Upper lobe of left lung (tissue), 4 donors: ENCODE data around the gene ZNF365.

ENCODE experiments used
- EP300 ChIP-seq, 4 donors: sonication (generic); formaldehyde crosslinking; IDR thresholded peaks; one replicate each; pipeline ENCODE4 v1.5.1; 2017; ENCODE audit warnings: antibody characterized with exemption in 4 of 4, control low read depth in 2 of 4
- POLR2A ChIP-seq, 4 donors: fragments of 450-650 bp; IDR thresholded peaks; one replicate each; pipeline ENCODE4 v1.5.1; 2016 to 2017; ENCODE audit warnings: antibody characterized with exemption in 4 of 4, mild to moderate bottlenecking in 2 of 4
- POLR2AphosphoS5 ChIP-seq, 2 donors: sonication (generic); formaldehyde crosslinking; IDR thresholded peaks; one replicate each; pipeline ENCODE4 v1.5.1; 2017; ENCODE audit warnings: antibody characterized with exemption in 2 of 2
- TF ChIP-seq, protein P1 (sequence below), 6 experiments: fragments of 450-650 bp in 4 of 6; fragments of 200-600 bp in 2 of 6; sonication (generic) in 2 of 6; IDR thresholded peaks; one replicate each; pipeline ENCODE4 v1.5.1; 2016 to 2019; ENCODE audit warnings: antibody characterized with exemption in 6 of 6

DNA sequence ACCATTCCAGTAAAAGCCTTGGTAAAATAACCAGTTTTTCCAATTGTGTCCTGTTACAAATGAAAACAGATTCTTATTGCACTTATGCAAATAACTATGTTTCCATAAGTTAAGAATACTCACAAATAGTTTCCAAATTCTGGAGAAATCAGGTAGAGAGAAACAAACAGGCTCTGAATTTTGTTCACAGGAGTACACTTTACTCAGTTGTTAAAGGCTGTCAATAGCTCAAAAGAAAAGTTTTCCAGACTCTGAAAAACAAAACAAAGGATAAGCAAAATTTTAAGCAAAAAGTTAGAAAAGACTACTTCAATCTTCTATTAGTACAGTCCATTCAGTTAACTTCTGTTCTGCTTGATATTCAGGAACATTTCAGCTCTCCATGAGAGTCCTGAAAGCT, 32.8 kb upstream of the ZNF365 start:
- TF ChIP-seq, protein P1, sequence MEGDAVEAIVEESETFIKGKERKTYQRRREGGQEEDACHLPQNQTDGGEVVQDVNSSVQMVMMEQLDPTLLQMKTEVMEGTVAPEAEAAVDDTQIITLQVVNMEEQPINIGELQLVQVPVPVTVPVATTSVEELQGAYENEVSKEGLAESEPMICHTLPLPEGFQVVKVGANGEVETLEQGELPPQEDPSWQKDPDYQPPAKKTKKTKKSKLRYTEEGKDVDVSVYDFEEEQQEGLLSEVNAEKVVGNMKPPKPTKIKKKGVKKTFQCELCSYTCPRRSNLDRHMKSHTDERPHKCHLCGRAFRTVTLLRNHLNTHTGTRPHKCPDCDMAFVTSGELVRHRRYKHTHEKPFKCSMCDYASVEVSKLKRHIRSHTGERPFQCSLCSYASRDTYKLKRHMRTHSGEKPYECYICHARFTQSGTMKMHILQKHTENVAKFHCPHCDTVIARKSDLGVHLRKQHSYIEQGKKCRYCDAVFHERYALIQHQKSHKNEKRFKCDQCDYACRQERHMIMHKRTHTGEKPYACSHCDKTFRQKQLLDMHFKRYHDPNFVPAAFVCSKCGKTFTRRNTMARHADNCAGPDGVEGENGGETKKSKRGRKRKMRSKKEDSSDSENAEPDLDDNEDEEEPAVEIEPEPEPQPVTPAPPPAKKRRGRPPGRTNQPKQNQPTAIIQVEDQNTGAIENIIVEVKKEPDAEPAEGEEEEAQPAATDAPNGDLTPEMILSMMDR (IDR thresholded peaks at IDR 0.05), result no peak
- no peak for TF ChIP-seq POLR2A (IDR thresholded peaks at IDR 0.05)
- no peak for TF ChIP-seq EP300 (IDR thresholded peaks at IDR 0.05)
- TF ChIP-seq POLR2AphosphoS5 (IDR thresholded peaks at IDR 0.05), result no peak
